Measurements from ENCODE around the gene ZNF761.
"Not testable (repeated sequence)": the region's sequence is repeated elsewhere in the genome, so short reads cannot be mapped to it uniquely, and the experiment has no call there.

Gene ZNF761

GRCh38 chr19:53471916-53472315, 40.1 kb downstream of the ZNF761 start:
- no peak for TF ChIP-seq ZFP30 (CRISPR knock-in tag; IDR thresholded peaks at IDR 0.05)
- TF ChIP-seq CSRNP3 (CRISPR knock-in tag; IDR thresholded peaks at IDR 0.05): no peak
- TF ChIP-seq TOX (CRISPR knock-in tag; IDR thresholded peaks at IDR 0.05; ENCODE audit: borderline replicate concordance): no peak
- no peak for TF ChIP-seq ISL1 (CRISPR knock-in tag; IDR thresholded peaks at IDR 0.05)
- TF ChIP-seq RARB (CRISPR knock-in tag; IDR thresholded peaks at IDR 0.05): no peak
- TF ChIP-seq PPARA (CRISPR knock-in tag; IDR thresholded peaks at IDR 0.05; ENCODE audit: borderline replicate concordance): no peak
- TF ChIP-seq SNAI2 (CRISPR knock-in tag; IDR thresholded peaks at IDR 0.05): no peak
- no peak for TF ChIP-seq POU6F1 (CRISPR knock-in tag; IDR thresholded peaks at IDR 0.05; ENCODE audit: borderline replicate concordance, low read depth)
- TF ChIP-seq ZNF8 (CRISPR knock-in tag; IDR thresholded peaks at IDR 0.05): no peak
- no peak for TF ChIP-seq PATZ1 (CRISPR knock-in tag; IDR thresholded peaks at IDR 0.05; ENCODE audit: borderline replicate concordance)
- TF ChIP-seq ZNF70 (CRISPR knock-in tag; IDR thresholded peaks at IDR 0.05): no peak
- no peak for TF ChIP-seq GLIS3 (CRISPR knock-in tag; IDR thresholded peaks at IDR 0.05)
- TF ChIP-seq OSR1 (CRISPR knock-in tag; IDR thresholded peaks at IDR 0.05): no peak
- TF ChIP-seq ARNTL (CRISPR knock-in tag; IDR thresholded peaks at IDR 0.05; ENCODE audit: borderline replicate concordance, low read depth): no peak
- no peak for ATAC-seq

GRCh38 chr19:53474832-53475231, 43.0 kb downstream of the ZNF761 start:
- ATAC-seq: not testable (repeated sequence)

GRCh38 chr19:53475470-53475869, 43.7 kb downstream of the ZNF761 start:
- ATAC-seq: not testable (repeated sequence)

- ATAC-seq: not testable (repeated sequence)
These were observed 52.0 kb downstream of the ZNF761 start for GRCh38 chr19:53483751-53484150.

GRCh38 chr19:53485046-53486004, 53.5 kb downstream of the ZNF761 start:
- ATAC-seq: no peak
- TF ChIP-seq ESRRG (CRISPR knock-in tag; IDR thresholded peaks at IDR 0.05): no peak
- no peak for TF ChIP-seq ARNTL (CRISPR knock-in tag; IDR thresholded peaks at IDR 0.05; ENCODE audit: borderline replicate concordance, low read depth)
- no peak for TF ChIP-seq ZNF8 (CRISPR knock-in tag; IDR thresholded peaks at IDR 0.05)
- TF ChIP-seq CREB5 (CRISPR knock-in tag; IDR thresholded peaks at IDR 0.05; ENCODE audit: low read depth): no peak
- TF ChIP-seq GLIS3 (CRISPR knock-in tag; IDR thresholded peaks at IDR 0.05): no peak
- no peak for TF ChIP-seq ZFP30 (CRISPR knock-in tag; IDR thresholded peaks at IDR 0.05)
- TF ChIP-seq BACH2 (CRISPR knock-in tag; IDR thresholded peaks at IDR 0.05; ENCODE audit: borderline replicate concordance): no peak
- TF ChIP-seq ZFP3 (CRISPR knock-in tag; IDR thresholded peaks at IDR 0.05): no peak
- no peak for TF ChIP-seq ZNF70 (CRISPR knock-in tag; IDR thresholded peaks at IDR 0.05)
- no peak for TF ChIP-seq RARB (CRISPR knock-in tag; IDR thresholded peaks at IDR 0.05)
- no peak for TF ChIP-seq CSDC2 (CRISPR knock-in tag; IDR thresholded peaks at IDR 0.05)
- TF ChIP-seq PATZ1 (CRISPR knock-in tag; IDR thresholded peaks at IDR 0.05; ENCODE audit: borderline replicate concordance): no peak
- no peak for TF ChIP-seq TOX (CRISPR knock-in tag; IDR thresholded peaks at IDR 0.05; ENCODE audit: borderline replicate concordance)
- no peak for TF ChIP-seq PPARA (CRISPR knock-in tag; IDR thresholded peaks at IDR 0.05; ENCODE audit: borderline replicate concordance)
- TF ChIP-seq TCF4 (CRISPR knock-in tag; IDR thresholded peaks at IDR 0.05; ENCODE audit: borderline replicate concordance): no peak
- no peak for TF ChIP-seq CSRNP3 (CRISPR knock-in tag; IDR thresholded peaks at IDR 0.05)
- no peak for TF ChIP-seq ZC3H10 (CRISPR knock-in tag; IDR thresholded peaks at IDR 0.05)
- no peak for TF ChIP-seq OSR1 (CRISPR knock-in tag; IDR thresholded peaks at IDR 0.05)

Data from SK-N-SH treated with all-trans-retinoic acid at 6 μM for 48 hours (cell line).